Fibroblast of lung (primary cell): ENCODE results near the gene RAD51AP1. TPM values are rescaled to one million over a fixed set of nuclear protein-coding genes. Genes with fewer than 3 reads are reported as not detected.

ENCODE experiments used
- DNase-seq, 2 donors: peaks; one replicate each; pipeline versions ENCODE4 v3.0.0 to v3.0.0-alpha.2; 2010; ENCODE audit warnings: low read depth in 2 of 2
- H2AFZ ChIP-seq: 2 replicates; pipeline ENCODE4 v1.5.1; 2012; ENCODE audit warnings: low read length, control low read depth, inconsistent platforms
- H3K27ac ChIP-seq: 2 replicates; pipeline ENCODE4 v1.5.1; 2011; ENCODE audit warnings: low read length, control low read depth; ENCODE audit not compliant: insufficient read depth
- H3K27me3 ChIP-seq: 2 replicates; pipeline ENCODE4 v1.5.1; 2011; ENCODE audit warnings: mild to moderate bottlenecking, low read length; ENCODE audit not compliant: control insufficient read depth, insufficient read depth
- H3K36me3 ChIP-seq: 2 replicates; pipeline ENCODE4 v1.5.1; 2011; ENCODE audit warnings: low read length; ENCODE audit not compliant: control insufficient read depth, insufficient read depth
- H3K4me1 ChIP-seq: 2 replicates; pipeline ENCODE4 v1.5.1; 2011; ENCODE audit warnings: low read length; ENCODE audit not compliant: control insufficient read depth, insufficient read depth; ENCODE audit errors: extremely low read depth
- H3K4me2 ChIP-seq: 2 replicates; pipeline ENCODE4 v1.5.1; 2011; ENCODE audit warnings: low read length, control low read depth; ENCODE audit not compliant: insufficient read depth; ENCODE audit errors: extremely low read depth
- H3K4me3 ChIP-seq, 4 experiments: fragments of 200-600 bp in 1 of 4; sonication (generic) in 1 of 4; replicated peaks in 1 of 4; 2 replicates each; pipeline ENCODE4 v1.5.1; 2011 to 2016; ENCODE audit warnings: low read length in 4 of 4, low read depth in 3 of 4, mild to moderate bottlenecking in 3 of 4, control low read depth in 2 of 4, inconsistent platforms in 1 of 4, mixed read lengths in 1 of 4; ENCODE audit not compliant: insufficient read depth in 1 of 4; ENCODE audit errors: control extremely low read depth in 1 of 4
- H3K79me2 ChIP-seq: 2 replicates; pipeline ENCODE4 v1.5.1; 2012; ENCODE audit warnings: mild to moderate bottlenecking, low read length, inconsistent platforms; ENCODE audit not compliant: control insufficient read depth, insufficient read depth
- H3K9ac ChIP-seq: 2 replicates; pipeline ENCODE4 v1.5.1; 2011; ENCODE audit warnings: mild to moderate bottlenecking, low read length, control low read depth; ENCODE audit not compliant: insufficient read depth
- H3K9me3 ChIP-seq: 2 replicates; pipeline ENCODE4 v1.5.1; 2012; ENCODE audit warnings: low read depth, low read length; ENCODE audit not compliant: control insufficient read depth, insufficient read depth
- H4K20me1 ChIP-seq: 2 replicates; pipeline ENCODE4 v1.5.1; 2011; ENCODE audit warnings: low read length; ENCODE audit not compliant: control insufficient read depth, insufficient read depth; ENCODE audit errors: extremely low read depth
- EZH2 ChIP-seq: IDR thresholded peaks from 2 replicates; pipeline ENCODE4 v1.5.1; 2012; ENCODE audit warnings: low read length, control low read depth, mild to moderate bottlenecking; ENCODE audit errors: missing control alignments
- polyA plus RNA-seq, 2 donors: library from polyadenylated mRNA; depleted of rRNA in 1 of 2; stranded (reverse) in 1 of 2; unstranded in 1 of 2; fragments of >200 nt; gene quantifications; 2 replicates each; pipeline ENCODE4 v1.2.1, GENCODE V29; 2011 to 2012; ENCODE audit warnings: missing spikeins in 1 of 2
- total RNA-seq: library from RNA; depleted of rRNA; stranded (reverse); fragments of >200 nt; gene quantifications from 2 replicates; pipeline ENCODE4 v1.2.1, GENCODE V29; 2014
- TF ChIP-seq, protein P1 (sequence below), 2 donors: IDR thresholded peaks in 1 of 2; conservative IDR thresholded peaks in 1 of 2; 1 replicate in 1 of 2; 2 replicates in 1 of 2; pipeline ENCODE4 v1.5.1; 2011 to 2012; ENCODE audit warnings: low read length in 2 of 2, control low read depth in 1 of 2, inconsistent platforms in 1 of 2, low read depth in 1 of 2, mild to moderate bottlenecking in 1 of 2

RAD51AP1 gene
- total and polyA plus RNA-seq, 2 donors (not counting 1 experiment from before 2014, with no cell fraction given): 4.1 to 11.0 TPM

DNA sequence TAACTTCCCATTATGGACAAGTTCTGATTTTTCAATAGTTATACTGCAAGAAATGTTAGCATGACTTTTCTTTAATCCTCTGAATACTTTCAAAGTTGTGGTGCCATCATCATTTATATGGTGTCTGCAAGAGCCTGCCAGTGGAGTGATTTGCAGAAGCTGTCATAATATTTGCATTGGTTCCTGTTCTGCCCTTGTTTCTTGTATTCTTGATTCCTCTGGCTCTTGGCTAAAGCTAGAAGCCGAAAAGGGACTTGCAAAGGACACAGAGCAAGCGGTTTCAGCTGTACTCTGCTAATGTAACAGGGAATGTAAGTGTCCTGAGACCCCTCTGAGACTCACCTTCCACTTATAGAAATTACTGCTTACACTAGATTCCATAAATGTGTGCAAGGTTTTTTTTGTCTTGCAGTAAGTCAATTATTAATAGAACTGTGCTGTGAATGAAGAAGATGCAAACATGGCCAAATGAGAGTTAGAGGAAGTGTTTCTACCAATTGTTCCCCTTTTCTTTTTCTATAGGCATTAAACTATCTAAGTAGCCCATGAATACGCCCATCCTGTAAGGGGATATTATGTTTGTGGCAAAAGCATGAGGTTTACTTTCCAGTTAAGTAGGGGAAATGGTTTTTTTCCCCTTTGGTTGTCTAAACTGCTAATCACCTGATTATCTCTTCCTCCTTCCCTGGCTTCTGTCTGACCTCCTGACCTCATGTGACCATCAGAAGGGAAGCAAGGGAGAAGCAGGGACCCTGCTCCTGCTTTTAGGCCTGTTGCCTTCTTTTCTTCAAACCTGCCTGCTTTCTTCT, 28.6 kb downstream of the RAD51AP1 start:
- Histone ChIP-seq H3K4me2 (no peak overlapping the region), H3K4me3 (no peak overlapping the region), H3K27me3 (no peaks in the 10 kb centered on the region), H3K36me3 (no peaks in the 10 kb centered on the region), H2AFZ (no peak overlapping the region), H3K27ac (no peak overlapping the region), H3K79me2 (no peaks in the 10 kb centered on the region), H3K9me3 (no peaks in the 10 kb centered on the region), H4K20me1 (no peaks in the 10 kb centered on the region), H3K9ac (no peak overlapping the region), H3K4me1 (peaks cover 1% of the 10 kb centered on the region)
- TF ChIP-seq, protein P1, sequence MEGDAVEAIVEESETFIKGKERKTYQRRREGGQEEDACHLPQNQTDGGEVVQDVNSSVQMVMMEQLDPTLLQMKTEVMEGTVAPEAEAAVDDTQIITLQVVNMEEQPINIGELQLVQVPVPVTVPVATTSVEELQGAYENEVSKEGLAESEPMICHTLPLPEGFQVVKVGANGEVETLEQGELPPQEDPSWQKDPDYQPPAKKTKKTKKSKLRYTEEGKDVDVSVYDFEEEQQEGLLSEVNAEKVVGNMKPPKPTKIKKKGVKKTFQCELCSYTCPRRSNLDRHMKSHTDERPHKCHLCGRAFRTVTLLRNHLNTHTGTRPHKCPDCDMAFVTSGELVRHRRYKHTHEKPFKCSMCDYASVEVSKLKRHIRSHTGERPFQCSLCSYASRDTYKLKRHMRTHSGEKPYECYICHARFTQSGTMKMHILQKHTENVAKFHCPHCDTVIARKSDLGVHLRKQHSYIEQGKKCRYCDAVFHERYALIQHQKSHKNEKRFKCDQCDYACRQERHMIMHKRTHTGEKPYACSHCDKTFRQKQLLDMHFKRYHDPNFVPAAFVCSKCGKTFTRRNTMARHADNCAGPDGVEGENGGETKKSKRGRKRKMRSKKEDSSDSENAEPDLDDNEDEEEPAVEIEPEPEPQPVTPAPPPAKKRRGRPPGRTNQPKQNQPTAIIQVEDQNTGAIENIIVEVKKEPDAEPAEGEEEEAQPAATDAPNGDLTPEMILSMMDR (conservative IDR thresholded peaks at IDR 0.05 in 1 of 2, IDR thresholded peaks at IDR 0.05 in 1 of 2; ENCODE audit: low read depth in 1 of 2, low read length in 2 of 2): no peak
- TF ChIP-seq EZH2: no peak
- DNase-seq: no peak

GRCh38 chr12:4569261-4569660, 30.6 kb downstream of the RAD51AP1 start:
- no peak for DNase-seq
- H4K20me1 ChIP-seq: no peaks in the 10 kb centered on the region
- H3K4me1 ChIP-seq: no peaks in the 10 kb centered on the region
- H3K4me3 ChIP-seq: no peak overlapping the region
- H3K9me3 ChIP-seq: no peaks in the 10 kb centered on the region
- no peak overlapping the region for H3K4me2 ChIP-seq
- H3K27me3 ChIP-seq: no peaks in the 10 kb centered on the region
- H2AFZ ChIP-seq: no peak overlapping the region
- TF ChIP-seq, protein P1 (conservative IDR thresholded peaks at IDR 0.05 in 1 of 2, IDR thresholded peaks at IDR 0.05 in 1 of 2; ENCODE audit: low read depth in 1 of 2, low read length in 2 of 2): no peak
- TF ChIP-seq EZH2: no peak
- H3K9ac ChIP-seq: no peak overlapping the region
- H3K27ac ChIP-seq: no peak overlapping the region
- H3K79me2 ChIP-seq: no peaks in the 10 kb centered on the region
- H3K36me3 ChIP-seq: no peaks in the 10 kb centered on the region

GRCh38 chr12:4572680-4573079, 34.0 kb downstream of the RAD51AP1 start:
- H3K9ac ChIP-seq: no peak overlapping the region
- no peak overlapping the region for H2AFZ ChIP-seq
- no peak for DNase-seq
- TF ChIP-seq, protein P1 (conservative IDR thresholded peaks at IDR 0.05 in 1 of 2, IDR thresholded peaks at IDR 0.05 in 1 of 2; ENCODE audit: low read depth in 1 of 2, low read length in 2 of 2): no peak
- no peak for TF ChIP-seq EZH2
- no peak overlapping the region for H3K27ac ChIP-seq
- H3K4me2 ChIP-seq: no peak overlapping the region
- no peaks in the 10 kb centered on the region for H3K79me2 ChIP-seq
- no peaks in the 10 kb centered on the region for H3K4me1 ChIP-seq
- no peaks in the 10 kb centered on the region for H3K9me3 ChIP-seq
- no peaks in the 10 kb centered on the region for H3K27me3 ChIP-seq
- H3K36me3 ChIP-seq: no peaks in the 10 kb centered on the region
- H4K20me1 ChIP-seq: no peaks in the 10 kb centered on the region
- H3K4me3 ChIP-seq: no peak overlapping the region
